Stimulated activated memory B cell treated with anti-CD40 and anti-IgM and Interleukin-4, amounts not matched to agents 10 μg/mL and 1 μg/mL and 100 μg/mL, for 72 hours (primary cell): ENCODE data around the gene BLVRA.
"Not testable (repeated sequence)": the region's sequence is repeated elsewhere in the genome, so short reads cannot be mapped to it uniquely, and the experiment has no call there.

Source experiments
- ATAC-seq: fragments of 150-1000 bp; cut with Tn5 transposase; 2 replicates; pipeline ENCODE4 v1.10.0; 2021
- H3K27ac Mint-ChIP-seq: one replicate; pipeline ENCODE4 v1.8.0; 2022; ENCODE audit warnings: mild to moderate bottlenecking, mixed read lengths
- H3K27me3 Mint-ChIP-seq: one replicate; pipeline ENCODE4 v1.8.0; 2022; ENCODE audit warnings: mixed read lengths
- H3K36me3 Mint-ChIP-seq: one replicate; pipeline ENCODE4 v1.8.0; 2022; ENCODE audit warnings: mixed read lengths
- H3K4me1 Mint-ChIP-seq: one replicate; pipeline ENCODE4 v1.8.0; 2022; ENCODE audit warnings: mixed read lengths
- H3K4me3 Mint-ChIP-seq: one replicate; pipeline ENCODE4 v1.8.0; 2022; ENCODE audit warnings: mild to moderate bottlenecking, moderate library complexity, mixed read lengths
- H3K9me3 Mint-ChIP-seq: one replicate; pipeline ENCODE4 v1.8.0; 2022; ENCODE audit warnings: mixed read lengths

Gene BLVRA

GRCh38 chr7:43803865-43804264 is 45.4 kb downstream of the BLVRA start:
- Mint-ChIP-seq H3K27ac (no peak overlapping the region), H3K36me3 (peaks cover 43% of the 10 kb centered on the region), H3K4me3 (no peak overlapping the region), H3K9me3 (no peaks in the 10 kb centered on the region), H3K4me1 (no peaks in the 10 kb centered on the region), H3K27me3 (no peaks in the 10 kb centered on the region)
- no peak for ATAC-seq

- peaks cover 3% of the 10 kb centered on the region for H3K9me3 Mint-ChIP-seq
- no peak overlapping the region for H3K27ac Mint-ChIP-seq
- no peak for ATAC-seq
- H3K36me3 Mint-ChIP-seq = peaks cover 38% of the 10 kb centered on the region
- no peaks in the 10 kb centered on the region for H3K4me1 Mint-ChIP-seq
- H3K4me3 Mint-ChIP-seq = no peak overlapping the region
- peaks cover 15% of the 10 kb centered on the region for H3K27me3 Mint-ChIP-seq
These were observed 49.9 kb downstream of the BLVRA start for GRCh38 chr7:43808410-43808809.

GRCh38 chr7:43810195-43810941 is 51.9 kb downstream of the BLVRA start:
- Mint-ChIP-seq H3K36me3 (peaks cover 21% of the 10 kb centered on the region), H3K27me3 (peaks cover 30% of the 10 kb centered on the region)
- not testable (repeated sequence) for H3K9me3 Mint-ChIP-seq, H3K4me3 Mint-ChIP-seq, ATAC-seq, H3K27ac Mint-ChIP-seq, H3K4me1 Mint-ChIP-seq

- H3K36me3 Mint-ChIP-seq = no peaks in the 10 kb centered on the region
- H3K9me3 Mint-ChIP-seq = peaks cover 4% of the 10 kb centered on the region
- no peak for ATAC-seq
- H3K4me3 Mint-ChIP-seq = no peak overlapping the region
- H3K27ac Mint-ChIP-seq = no peak overlapping the region
- H3K27me3 Mint-ChIP-seq = peaks cover 44% of the 10 kb centered on the region
- H3K4me1 Mint-ChIP-seq = no peaks in the 10 kb centered on the region
These were observed 56.9 kb downstream of the BLVRA start for GRCh38 chr7:43815373-43815772.

GRCh38 chr7:43816046-43816797 is 57.7 kb downstream of the BLVRA start:
- H3K4me3 Mint-ChIP-seq, H3K27ac Mint-ChIP-seq, H3K9me3 Mint-ChIP-seq, H3K36me3 Mint-ChIP-seq, ATAC-seq, H3K4me1 Mint-ChIP-seq: not testable (repeated sequence)
- peaks cover 43% of the 10 kb centered on the region for H3K27me3 Mint-ChIP-seq

GRCh38 chr7:43823425-43823824 is 64.9 kb downstream of the BLVRA start:
- peaks cover 18% of the 10 kb centered on the region for H3K27me3 Mint-ChIP-seq
- not testable (repeated sequence) for H3K4me1 Mint-ChIP-seq

GRCh38 chr7:43823941-43824340 is 65.5 kb downstream of the BLVRA start:
- Mint-ChIP-seq H3K4me1 (no peaks in the 10 kb centered on the region), H3K27ac (no peak overlapping the region), H3K36me3 (no peaks in the 10 kb centered on the region), H3K27me3 (peaks cover 23% of the 10 kb centered on the region), H3K4me3 (no peak overlapping the region), H3K9me3 (no peaks in the 10 kb centered on the region)
- no peak for ATAC-seq

More at GRCh38 chr7:43823425-43823824, 64.9 kb downstream of the BLVRA start:
- not testable (repeated sequence) for H3K9me3 Mint-ChIP-seq, H3K27ac Mint-ChIP-seq, H3K36me3 Mint-ChIP-seq, ATAC-seq, H3K4me3 Mint-ChIP-seq

GRCh38 chr7:43824513-43824912 is 66.0 kb downstream of the BLVRA start:
- not testable (repeated sequence) for H3K4me3 Mint-ChIP-seq, H3K9me3 Mint-ChIP-seq, H3K36me3 Mint-ChIP-seq, H3K4me1 Mint-ChIP-seq, H3K27ac Mint-ChIP-seq, ATAC-seq
- peaks cover 27% of the 10 kb centered on the region for H3K27me3 Mint-ChIP-seq

- H3K27ac Mint-ChIP-seq = no peak overlapping the region
- no peaks in the 10 kb centered on the region for H3K4me1 Mint-ChIP-seq
- peaks cover 32% of the 10 kb centered on the region for H3K27me3 Mint-ChIP-seq
- no peaks in the 10 kb centered on the region for H3K36me3 Mint-ChIP-seq
- no peaks in the 10 kb centered on the region for H3K9me3 Mint-ChIP-seq
- no peak overlapping the region for H3K4me3 Mint-ChIP-seq
- ATAC-seq = no peak
These were observed 66.5 kb downstream of the BLVRA start for GRCh38 chr7:43824963-43825362.

- Mint-ChIP-seq H3K27me3 (peaks cover 33% of the 10 kb centered on the region), H3K36me3 (no peaks in the 10 kb centered on the region), H3K9me3 (no peaks in the 10 kb centered on the region), H3K27ac (no peak overlapping the region), H3K4me1 (no peaks in the 10 kb centered on the region), H3K4me3 (no peak overlapping the region)
- no peak for ATAC-seq
These were observed 66.9 kb downstream of the BLVRA start for GRCh38 chr7:43825391-43825808.

GRCh38 chr7:43830917-43831316 is 72.4 kb downstream of the BLVRA start:
- H3K4me3 Mint-ChIP-seq, H3K27ac Mint-ChIP-seq, H3K4me1 Mint-ChIP-seq, H3K36me3 Mint-ChIP-seq, H3K9me3 Mint-ChIP-seq, ATAC-seq: not testable (repeated sequence)
- H3K27me3 Mint-ChIP-seq = peaks cover 19% of the 10 kb centered on the region

GRCh38 chr7:43834463-43835251 is 76.2 kb downstream of the BLVRA start:
- H3K4me3 Mint-ChIP-seq = peak overlapping the region; percentile 90
- H3K27ac Mint-ChIP-seq = peak overlapping the region; percentile 96
- no peaks in the 10 kb centered on the region for H3K36me3 Mint-ChIP-seq
- no peaks in the 10 kb centered on the region for H3K9me3 Mint-ChIP-seq
- peak; percentile 62 for ATAC-seq
- peaks cover 10% of the 10 kb centered on the region for H3K4me1 Mint-ChIP-seq
- H3K27me3 Mint-ChIP-seq = peaks cover 4% of the 10 kb centered on the region

- Mint-ChIP-seq H3K4me1 (peaks cover 10% of the 10 kb centered on the region), H3K36me3 (no peaks in the 10 kb centered on the region), H3K9me3 (no peaks in the 10 kb centered on the region), H3K27me3 (peaks cover 4% of the 10 kb centered on the region), H3K27ac (peak overlapping the region; percentile 71), H3K4me3 (no peak overlapping the region)
- ATAC-seq = no peak
These were observed 79.8 kb downstream of the BLVRA start for GRCh38 chr7:43838201-43838658.

- Mint-ChIP-seq H3K9me3 (no peaks in the 10 kb centered on the region), H3K27ac (no peak overlapping the region), H3K36me3 (no peaks in the 10 kb centered on the region), H3K27me3 (peaks cover 13% of the 10 kb centered on the region), H3K4me3 (no peak overlapping the region), H3K4me1 (peaks cover 9% of the 10 kb centered on the region)
- no peak for ATAC-seq
These were observed 84.8 kb downstream of the BLVRA start for GRCh38 chr7:43843296-43843695.

GRCh38 chr7:43844257-43844656 is 85.8 kb downstream of the BLVRA start:
- Mint-ChIP-seq H3K27me3 (peaks cover 13% of the 10 kb centered on the region), H3K9me3 (no peaks in the 10 kb centered on the region), H3K36me3 (no peaks in the 10 kb centered on the region), H3K27ac (no peak overlapping the region), H3K4me1 (no peaks in the 10 kb centered on the region), H3K4me3 (no peak overlapping the region)
- ATAC-seq = no peak
